DND-41 (cell line): ENCODE measurements around the gene HCAR2.
A peak's percentile ranks its signal among the peaks of the same experiment; 100 is the strongest.
"Not testable (repeated sequence)": the region's sequence is repeated elsewhere in the genome, so short reads cannot be mapped to it uniquely, and the experiment has no call there.

Experiments
- ATAC-seq: fragments of 200-7000 bp; cut with Tn5 transposase; 3 replicates; pipeline ENCODE4 v1.9.1; 2021; ENCODE audit warnings: low read depth; ENCODE audit not compliant: insufficient read depth
- DNase-seq: peaks from one replicate; pipeline ENCODE4 v3.0.0-alpha.2; 2020
- H2AFZ ChIP-seq: 2 replicates; pipeline ENCODE4 v1.6.0; 2012; ENCODE audit warnings: low read depth, low read length
- H3K27ac ChIP-seq: 2 replicates; pipeline ENCODE4 v1.5.1; 2012; ENCODE audit warnings: low read length, inconsistent platforms
- H3K27me3 ChIP-seq: fragments of 200-600 bp; sonication (generic); 2 replicates; pipeline ENCODE4 v1.6.0; 2012; ENCODE audit warnings: low read length, mild to moderate bottlenecking, inconsistent platforms; ENCODE audit not compliant: insufficient read depth, poor library complexity
- H3K36me3 ChIP-seq: 2 replicates; pipeline ENCODE4 v1.5.1; 2012; ENCODE audit warnings: low read length, inconsistent platforms; ENCODE audit not compliant: insufficient read depth
- H3K4me1 ChIP-seq: 2 replicates; pipeline ENCODE4 v1.5.1; 2012; ENCODE audit warnings: mild to moderate bottlenecking, low read length; ENCODE audit not compliant: insufficient read depth
- H3K4me2 ChIP-seq: 2 replicates; pipeline ENCODE4 v1.6.0; 2012; ENCODE audit warnings: mild to moderate bottlenecking, moderate library complexity, low read length, inconsistent platforms; ENCODE audit not compliant: insufficient read depth
- H3K4me3 ChIP-seq, 2 experiments: fragments of 200-600 bp in 1 of 2; shearing (Covaris generic) in 1 of 2; 2 replicates each; pipeline ENCODE4 v1.5.1; 2012 to 2016; ENCODE audit warnings: inconsistent platforms in 2 of 2, low read length in 2 of 2, mild to moderate bottlenecking in 2 of 2, low read depth in 1 of 2, moderate library complexity in 1 of 2
- H3K79me2 ChIP-seq: 2 replicates; pipeline ENCODE4 v1.6.0; 2012; ENCODE audit warnings: low read length, inconsistent platforms; ENCODE audit not compliant: insufficient read depth
- H3K9ac ChIP-seq: 2 replicates; pipeline ENCODE4 v1.6.0; 2012; ENCODE audit warnings: low read depth, mild to moderate bottlenecking, inconsistent platforms, low read length, moderate library complexity
- H3K9me3 ChIP-seq: 2 replicates; pipeline ENCODE4 v1.5.1; 2012; ENCODE audit warnings: low read length, moderate library complexity, mild to moderate bottlenecking, inconsistent platforms; ENCODE audit not compliant: insufficient read depth, severe bottlenecking
- H4K20me1 ChIP-seq: 2 replicates; pipeline ENCODE4 v1.6.0; 2012; ENCODE audit warnings: low read length; ENCODE audit not compliant: insufficient read depth
- EZH2 ChIP-seq: IDR thresholded peaks from 3 replicates; pipeline ENCODE4 v1.6.1; 2012; ENCODE audit warnings: borderline replicate concordance, low read depth, mild to moderate bottlenecking, moderate library complexity, low read length, inconsistent platforms; ENCODE audit not compliant: severe bottlenecking
- TF ChIP-seq, protein P1 (sequence below): IDR thresholded peaks from 2 replicates; pipeline ENCODE4 v1.5.1; 2012; ENCODE audit warnings: borderline replicate concordance, low read length, moderate library complexity, mild to moderate bottlenecking; ENCODE audit not compliant: poor library complexity, severe bottlenecking; ENCODE audit errors: extremely low read depth

HCAR2 gene

DNA sequence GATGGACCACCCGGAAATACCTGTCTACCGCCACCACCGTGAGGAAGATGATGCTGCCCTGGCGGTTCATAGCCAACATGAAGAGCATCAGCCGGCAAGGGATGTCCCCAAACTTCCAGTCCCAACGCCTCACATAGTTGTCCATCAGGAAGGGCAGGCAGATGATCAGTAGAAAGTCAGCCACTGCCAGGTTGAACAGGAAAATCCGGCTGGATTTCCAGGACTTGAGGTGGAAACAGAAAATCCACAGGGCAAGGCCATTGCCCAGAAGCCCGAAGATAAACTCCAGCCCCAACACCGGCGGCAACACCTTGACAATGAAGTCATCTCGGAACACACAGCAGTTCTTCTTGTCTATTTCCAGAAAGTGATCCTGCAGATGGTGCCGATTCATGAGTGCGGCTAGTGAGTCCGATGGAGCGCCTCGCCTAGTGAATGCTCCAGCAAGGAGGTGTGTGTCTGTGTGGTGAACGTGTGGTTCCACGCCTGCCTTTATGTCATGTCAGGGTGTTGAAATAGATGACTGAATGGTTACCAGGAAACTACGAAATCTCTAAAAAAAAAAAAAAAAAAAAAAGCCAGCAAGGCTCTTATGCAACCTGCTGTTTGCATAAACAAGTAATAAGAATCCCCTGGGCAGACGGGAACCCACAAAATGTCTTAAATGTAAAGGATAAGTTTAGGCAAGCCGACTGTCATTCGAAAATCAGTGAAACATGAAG is at the start of gene HCAR2:
TSS of gene HCAR2 (minus strand) at position 468 of the 722 bp plus-strand sequence. CDS start at position 394, 74 bp downstream.
- ATAC-seq, H2AFZ ChIP-seq, H3K9me3 ChIP-seq, H3K9ac ChIP-seq, H3K27me3 ChIP-seq, H3K27ac ChIP-seq, H3K79me2 ChIP-seq, DNase-seq, H4K20me1 ChIP-seq, H3K4me2 ChIP-seq, H3K36me3 ChIP-seq, H3K4me3 ChIP-seq, H3K4me1 ChIP-seq: not testable (repeated sequence)

DNA sequence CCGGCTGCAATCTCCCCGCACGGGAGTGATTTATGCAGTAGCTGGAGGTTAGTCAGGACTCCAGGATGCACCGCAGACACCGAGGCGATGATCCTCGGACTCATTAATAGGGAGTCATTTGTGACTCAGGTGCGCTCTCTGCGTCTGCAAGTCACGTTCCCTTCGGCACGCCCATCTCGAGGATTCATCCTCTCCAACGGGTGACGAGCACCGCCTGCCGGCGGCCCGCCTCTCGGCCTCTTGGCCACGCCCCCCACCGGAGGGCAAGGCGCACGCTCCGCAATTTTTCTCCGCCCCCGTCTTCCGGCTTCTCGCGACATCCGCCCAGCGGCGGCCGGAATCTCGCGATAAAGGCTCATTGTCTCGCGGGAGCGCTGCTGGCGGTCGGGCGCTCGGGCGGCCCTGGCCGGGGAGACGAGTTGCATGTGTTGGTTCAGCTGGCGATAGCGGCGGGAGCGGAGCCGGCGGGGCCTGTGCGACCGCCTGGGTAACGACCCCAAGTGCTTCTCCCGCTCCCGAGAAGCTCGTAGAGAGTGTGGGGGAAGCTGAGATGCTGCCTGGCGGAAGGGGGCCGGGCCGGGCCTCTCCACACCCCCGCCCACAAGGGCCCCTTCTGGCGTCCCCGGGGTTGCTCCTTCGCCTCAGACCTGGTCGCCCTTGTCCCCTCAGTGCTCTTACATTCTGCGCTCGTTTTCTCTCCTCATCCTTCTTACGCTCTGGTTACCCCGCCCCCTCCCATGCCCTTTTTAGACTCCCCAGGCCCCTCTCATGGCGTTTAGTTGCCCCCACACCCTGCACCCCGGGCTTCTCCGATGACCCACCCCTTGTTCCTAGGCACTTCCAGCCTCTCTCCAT is 49.5 kb upstream of the HCAR2 start, which contains the start of gene DENR:
TSS of gene DENR (plus strand) at position 361 of the 855 bp plus-strand sequence. CDS start 878 bp downstream, outside the sequence.
- Histone ChIP-seq H3K4me3 (peak within 1 kb of the TSS; percentile 68 to 75), H3K4me1 (peaks cover 37% of the 10 kb centered on the region), H2AFZ (peak within 1 kb of the TSS; percentile 79), H3K9me3 (no peaks in the 10 kb centered on the region), H3K4me2 (peak within 1 kb of the TSS; percentile 88), H3K9ac (peak within 1 kb of the TSS; percentile 86), H3K27ac (peak within 1 kb of the TSS; percentile 79), H3K27me3 (no peaks in the 10 kb centered on the region), H3K36me3 (peaks cover 45% of the 10 kb centered on the region), H4K20me1 (peaks cover 10% of the 10 kb centered on the region; the same call in 1 of the 2 replicates), H3K79me2 (peaks cover 47% of the 10 kb centered on the region)
- DNase-seq: peak; percentile 99
- no peak for TF ChIP-seq EZH2
- TF ChIP-seq, protein P1, sequence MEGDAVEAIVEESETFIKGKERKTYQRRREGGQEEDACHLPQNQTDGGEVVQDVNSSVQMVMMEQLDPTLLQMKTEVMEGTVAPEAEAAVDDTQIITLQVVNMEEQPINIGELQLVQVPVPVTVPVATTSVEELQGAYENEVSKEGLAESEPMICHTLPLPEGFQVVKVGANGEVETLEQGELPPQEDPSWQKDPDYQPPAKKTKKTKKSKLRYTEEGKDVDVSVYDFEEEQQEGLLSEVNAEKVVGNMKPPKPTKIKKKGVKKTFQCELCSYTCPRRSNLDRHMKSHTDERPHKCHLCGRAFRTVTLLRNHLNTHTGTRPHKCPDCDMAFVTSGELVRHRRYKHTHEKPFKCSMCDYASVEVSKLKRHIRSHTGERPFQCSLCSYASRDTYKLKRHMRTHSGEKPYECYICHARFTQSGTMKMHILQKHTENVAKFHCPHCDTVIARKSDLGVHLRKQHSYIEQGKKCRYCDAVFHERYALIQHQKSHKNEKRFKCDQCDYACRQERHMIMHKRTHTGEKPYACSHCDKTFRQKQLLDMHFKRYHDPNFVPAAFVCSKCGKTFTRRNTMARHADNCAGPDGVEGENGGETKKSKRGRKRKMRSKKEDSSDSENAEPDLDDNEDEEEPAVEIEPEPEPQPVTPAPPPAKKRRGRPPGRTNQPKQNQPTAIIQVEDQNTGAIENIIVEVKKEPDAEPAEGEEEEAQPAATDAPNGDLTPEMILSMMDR: peak; percentile 84
- ATAC-seq: peak; percentile 91

DNA sequence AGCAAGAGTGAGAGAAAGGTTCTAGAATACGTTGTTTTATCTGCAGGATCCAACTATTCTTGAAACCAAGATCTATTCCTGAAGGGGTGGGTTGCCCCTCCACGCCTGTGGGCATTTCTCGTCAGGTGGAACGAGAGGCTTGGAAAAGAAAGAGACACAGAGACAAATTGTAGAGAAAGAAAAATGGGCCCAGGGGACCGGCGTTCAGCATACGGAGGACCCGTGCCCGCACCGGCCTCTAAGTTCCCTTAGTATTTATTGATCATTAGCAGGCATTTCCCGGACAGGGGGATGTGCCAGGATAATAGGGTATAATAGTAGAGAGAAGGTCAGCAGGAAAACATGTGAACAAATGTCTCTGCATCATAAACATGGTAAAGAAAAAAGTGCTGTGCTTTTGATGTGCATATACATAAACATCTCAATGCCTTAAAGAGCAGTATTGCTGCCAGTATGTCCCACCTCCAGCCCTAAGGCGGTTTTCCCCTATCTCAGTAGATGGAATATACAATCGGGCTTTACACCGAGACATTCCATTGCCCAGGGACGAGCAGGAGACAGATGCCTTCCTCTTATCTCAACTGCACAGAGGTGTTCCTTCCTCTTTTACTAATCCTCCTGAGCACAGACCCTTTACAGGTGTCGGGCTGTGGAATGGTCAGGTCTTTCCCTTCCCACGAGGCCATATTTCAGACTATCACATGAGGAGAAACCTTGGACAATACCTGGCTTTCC is 47.8 kb upstream of the HCAR2 start:
- H3K4me3 ChIP-seq, H3K4me2 ChIP-seq, H3K9me3 ChIP-seq, ATAC-seq, DNase-seq, H3K27ac ChIP-seq, H3K9ac ChIP-seq, H3K27me3 ChIP-seq: not testable (repeated sequence)
- peaks cover 10% of the 10 kb centered on the region; the same call in 1 of the 2 replicates for H4K20me1 ChIP-seq
- peak overlapping the region; percentile 41 for H2AFZ ChIP-seq
- H3K79me2 ChIP-seq: peaks cover 31% of the 10 kb centered on the region
- peaks cover 29% of the 10 kb centered on the region for H3K36me3 ChIP-seq
- peaks cover 32% of the 10 kb centered on the region for H3K4me1 ChIP-seq

DNA sequence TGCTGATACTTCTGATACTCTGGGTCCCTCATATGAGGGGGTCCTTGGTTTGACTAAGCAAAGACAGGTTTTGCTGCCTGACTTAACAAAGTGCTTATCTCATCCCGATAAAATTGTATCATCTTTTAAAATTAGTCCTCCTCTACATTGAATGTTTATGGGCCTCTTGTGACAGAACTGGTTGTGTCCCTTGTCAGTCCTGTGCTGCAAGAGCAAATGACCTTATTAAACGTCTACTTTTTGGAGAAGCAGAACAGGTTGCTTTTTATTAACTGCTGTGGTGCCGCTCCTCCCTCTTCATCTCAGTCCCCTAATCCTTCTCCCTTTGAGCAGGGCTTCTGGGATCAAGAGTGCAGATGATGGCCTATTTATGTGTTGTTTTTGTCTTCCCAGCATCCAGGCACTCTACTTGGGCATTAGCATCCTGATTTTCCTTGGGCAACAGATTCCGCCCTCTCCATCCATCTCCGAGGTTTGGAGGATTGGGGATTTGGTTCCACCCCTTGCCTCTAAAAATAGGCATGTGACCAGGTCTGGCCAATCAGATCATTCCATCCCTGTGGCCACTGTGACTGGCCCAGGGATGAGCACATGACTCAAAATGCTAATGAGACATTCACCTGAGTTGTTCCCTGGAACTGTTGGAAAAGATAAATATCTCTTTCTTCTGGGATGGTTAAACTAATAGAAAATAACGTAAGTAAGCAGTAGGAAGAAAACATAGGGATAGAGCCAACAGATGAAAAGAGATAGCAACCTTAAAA is 46.6 kb upstream of the HCAR2 start:
- H3K4me3 ChIP-seq: no peak overlapping the region
- peaks cover 29% of the 10 kb centered on the region for H3K4me1 ChIP-seq
- ATAC-seq: no peak
- H3K9ac ChIP-seq: no peak overlapping the region
- H3K27ac ChIP-seq: no peak overlapping the region
- no peak for DNase-seq
- no peak overlapping the region for H2AFZ ChIP-seq
- no peaks in the 10 kb centered on the region for H3K27me3 ChIP-seq
- TF ChIP-seq EZH2: no peak
- TF ChIP-seq, protein P1: no peak
- no peaks in the 10 kb centered on the region for H3K9me3 ChIP-seq
- peaks cover 18% of the 10 kb centered on the region for H3K36me3 ChIP-seq
- peaks cover 10% of the 10 kb centered on the region; the same call in 1 of the 2 replicates for H4K20me1 ChIP-seq
- peaks cover 21% of the 10 kb centered on the region for H3K79me2 ChIP-seq
- no peak overlapping the region for H3K4me2 ChIP-seq
